ENCODE measurements around the gene SLC25A22. TPM values are rescaled to one million over a fixed set of nuclear protein-coding genes. Genes with fewer than 3 reads are reported as not detected.

SLC25A22 gene
- total RNA-seq, 2 donors from 2014 or later = 10.7 to 16.9 TPM

DNA sequence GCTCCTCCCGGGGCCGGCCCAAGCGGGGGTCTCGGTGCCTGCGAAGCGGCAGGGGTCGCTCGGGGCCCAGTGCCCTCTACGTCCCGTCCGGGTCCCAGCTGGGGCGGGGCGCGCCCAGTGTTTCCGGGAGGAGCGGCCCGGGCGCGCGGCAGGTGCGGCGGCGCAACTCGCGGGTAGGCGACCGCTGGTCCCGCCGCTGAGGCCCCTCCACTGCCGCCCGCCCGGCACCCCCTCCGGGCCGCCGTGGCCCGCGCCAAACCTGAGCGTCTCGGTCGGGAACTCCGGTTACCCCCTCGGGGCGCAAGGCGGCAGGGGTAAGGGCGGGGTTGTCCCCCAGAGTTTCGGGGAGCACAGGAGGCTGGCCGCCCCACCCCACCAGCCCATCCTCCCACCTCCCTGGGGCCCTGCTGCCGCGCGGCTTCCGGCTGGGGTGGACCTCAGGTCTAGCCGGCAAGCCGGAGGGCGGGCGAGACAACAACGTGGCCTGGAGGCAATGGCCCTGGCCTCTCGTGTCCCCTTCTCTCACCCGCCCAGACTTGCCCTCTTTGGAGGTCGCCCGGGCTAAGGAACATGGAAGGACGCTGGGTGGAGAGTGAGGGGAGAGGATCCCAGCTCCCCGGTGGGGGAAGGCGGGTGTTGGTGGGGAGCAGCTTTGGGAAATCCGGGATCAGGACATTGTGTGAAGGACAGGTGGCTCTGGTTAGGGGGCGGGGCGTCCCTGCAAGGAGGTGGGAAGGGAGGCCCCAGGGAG lies 29.2 kb upstream of the SLC25A22 start:
- DNase-seq (ENCODE audit: low spot score) = no peak
- TF ChIP-seq, protein P1, sequence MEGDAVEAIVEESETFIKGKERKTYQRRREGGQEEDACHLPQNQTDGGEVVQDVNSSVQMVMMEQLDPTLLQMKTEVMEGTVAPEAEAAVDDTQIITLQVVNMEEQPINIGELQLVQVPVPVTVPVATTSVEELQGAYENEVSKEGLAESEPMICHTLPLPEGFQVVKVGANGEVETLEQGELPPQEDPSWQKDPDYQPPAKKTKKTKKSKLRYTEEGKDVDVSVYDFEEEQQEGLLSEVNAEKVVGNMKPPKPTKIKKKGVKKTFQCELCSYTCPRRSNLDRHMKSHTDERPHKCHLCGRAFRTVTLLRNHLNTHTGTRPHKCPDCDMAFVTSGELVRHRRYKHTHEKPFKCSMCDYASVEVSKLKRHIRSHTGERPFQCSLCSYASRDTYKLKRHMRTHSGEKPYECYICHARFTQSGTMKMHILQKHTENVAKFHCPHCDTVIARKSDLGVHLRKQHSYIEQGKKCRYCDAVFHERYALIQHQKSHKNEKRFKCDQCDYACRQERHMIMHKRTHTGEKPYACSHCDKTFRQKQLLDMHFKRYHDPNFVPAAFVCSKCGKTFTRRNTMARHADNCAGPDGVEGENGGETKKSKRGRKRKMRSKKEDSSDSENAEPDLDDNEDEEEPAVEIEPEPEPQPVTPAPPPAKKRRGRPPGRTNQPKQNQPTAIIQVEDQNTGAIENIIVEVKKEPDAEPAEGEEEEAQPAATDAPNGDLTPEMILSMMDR (IDR thresholded peaks at IDR 0.05) = no peak
- peaks cover 6% of the 10 kb centered on the region for H3K27me3 ChIP-seq (replicated peaks; ENCODE audit: insufficient read depth)
- no peaks in the 10 kb centered on the region for H3K9me3 ChIP-seq
- no peak for ATAC-seq (ENCODE audit: insufficient number of reproducible peaks, low FRiP score, low read depth)
- peaks cover 35% of the 10 kb centered on the region for H3K36me3 ChIP-seq
- peak overlapping the region in 1 of 2 donors; percentile 39 for H3K27ac ChIP-seq
- H3K4me1 ChIP-seq (ENCODE audit: control insufficient read depth in 1 of 2, low read depth in 2 of 2) = peaks cover 40 to 58% of the 10 kb centered on the region in 2 donors
- peak overlapping the region; percentile 76 for H3K4me3 ChIP-seq

DNA sequence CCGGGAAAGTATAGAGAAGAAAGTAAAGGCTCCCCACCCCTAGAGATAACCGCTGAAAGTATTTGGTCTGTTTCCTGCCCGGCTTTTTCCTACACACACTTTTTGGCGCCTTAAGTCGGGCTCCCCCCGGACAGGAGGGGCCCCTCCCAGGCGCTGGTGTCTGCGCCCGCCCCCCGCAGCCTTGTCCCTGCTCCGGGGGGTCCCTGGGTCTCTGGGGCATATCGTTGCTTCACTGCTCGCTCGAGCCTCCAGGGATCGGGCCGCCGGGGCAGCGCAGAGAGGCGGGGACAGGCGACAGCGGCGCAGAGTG lies 28.7 kb upstream of the SLC25A22 start:
- Histone ChIP-seq H3K4me1 (ENCODE audit: control insufficient read depth in 1 of 2, low read depth in 2 of 2) (peaks cover 36 to 58% of the 10 kb centered on the region in 2 donors), H3K4me3 (peak overlapping the region; percentile 76), H3K9me3 (no peaks in the 10 kb centered on the region), H3K27me3 (replicated peaks; ENCODE audit: insufficient read depth) (peaks cover 6% of the 10 kb centered on the region), H3K27ac (peak overlapping the region in 1 of 2 donors; percentile 39), H3K36me3 (peaks cover 35% of the 10 kb centered on the region)
- ATAC-seq (ENCODE audit: insufficient number of reproducible peaks, low FRiP score, low read depth) (no peak), DNase-seq (ENCODE audit: low spot score) (no peak)
- TF ChIP-seq, protein P1 (IDR thresholded peaks at IDR 0.05) = no peak

DNA sequence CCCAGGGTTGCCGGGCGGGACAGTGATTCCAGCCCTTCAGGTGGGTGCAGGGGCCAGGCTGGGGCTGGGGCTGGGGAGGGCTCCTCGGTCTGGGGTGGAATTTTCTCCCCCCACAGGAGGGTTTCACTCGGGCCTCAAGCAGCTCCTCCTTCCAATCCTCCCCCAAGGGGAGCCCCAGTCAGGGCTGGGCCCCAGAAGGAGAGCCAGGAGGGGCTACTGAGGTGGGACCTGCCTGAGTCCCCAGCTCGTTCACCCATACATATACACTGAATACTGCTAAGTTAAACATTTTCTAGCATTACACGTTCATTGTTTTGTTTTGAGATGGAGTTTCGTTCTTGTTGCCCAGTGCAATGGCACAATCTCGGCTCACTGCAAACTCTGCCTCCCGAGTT lies 28.1 kb upstream of the SLC25A22 start:
- peaks cover 6% of the 10 kb centered on the region for H3K27me3 ChIP-seq (replicated peaks; ENCODE audit: insufficient read depth)
- ATAC-seq (ENCODE audit: insufficient number of reproducible peaks, low FRiP score, low read depth) (no peak), DNase-seq (ENCODE audit: low spot score) (no peak)
- H3K9me3 ChIP-seq = no peaks in the 10 kb centered on the region
- peaks cover 42 to 59% of the 10 kb centered on the region in 2 donors for H3K4me1 ChIP-seq (ENCODE audit: control insufficient read depth in 1 of 2, low read depth in 2 of 2)
- H3K4me3 ChIP-seq = no peak overlapping the region
- peaks cover 35% of the 10 kb centered on the region for H3K36me3 ChIP-seq
- H3K27ac ChIP-seq = no peak overlapping the region
- TF ChIP-seq, protein P1 (IDR thresholded peaks at IDR 0.05) = no peak

DNA sequence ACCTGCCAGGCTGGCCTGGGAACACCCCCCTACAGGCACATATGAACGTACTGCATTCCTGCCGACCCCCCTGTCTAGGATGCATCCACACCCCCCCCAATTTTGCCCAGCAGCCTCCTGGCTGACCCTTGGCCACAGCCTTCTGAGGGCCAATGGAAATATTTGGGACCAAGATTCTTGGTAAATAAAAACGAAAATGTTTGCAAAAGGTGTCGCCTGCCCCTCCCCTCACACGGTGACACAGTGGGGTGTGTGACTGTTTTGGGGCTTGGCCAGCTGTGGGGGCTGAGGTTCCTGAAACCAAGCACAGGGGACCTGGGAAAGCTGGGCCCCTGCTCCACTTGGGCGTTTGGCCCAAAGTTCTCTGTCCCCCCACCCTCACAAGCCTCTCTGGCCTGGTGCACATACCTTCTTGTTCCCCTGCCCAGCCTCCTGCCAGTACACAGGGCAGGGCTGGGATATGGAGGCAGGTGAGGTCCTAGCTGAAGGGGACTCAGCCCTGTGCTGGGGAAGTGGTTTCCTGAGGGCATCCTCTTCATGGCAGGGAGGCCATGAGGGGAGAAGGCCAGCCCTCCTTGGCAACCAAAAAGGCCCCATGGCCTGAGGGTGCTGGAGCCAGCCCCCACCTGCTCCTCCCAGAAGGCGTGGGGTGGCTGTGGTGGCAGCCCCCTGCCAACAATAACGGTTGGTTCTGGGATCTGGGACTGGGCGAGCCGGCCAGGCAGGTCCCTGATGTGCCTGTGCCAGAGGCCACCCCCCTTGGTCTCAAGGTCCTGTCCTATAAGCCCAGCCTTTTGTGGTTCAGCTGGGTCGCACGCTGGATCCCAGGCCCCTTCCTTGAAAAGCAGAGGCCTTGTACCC lies 27.5 kb upstream of the SLC25A22 start:
- Histone ChIP-seq H3K4me1 (ENCODE audit: control insufficient read depth in 1 of 2, low read depth in 2 of 2) (peaks cover 42 to 58% of the 10 kb centered on the region in 2 donors), H3K36me3 (peaks cover 35% of the 10 kb centered on the region), H3K27me3 (replicated peaks; ENCODE audit: insufficient read depth) (peaks cover 6% of the 10 kb centered on the region), H3K4me3 (no peak overlapping the region), H3K9me3 (no peaks in the 10 kb centered on the region), H3K27ac (no peak overlapping the region)
- ATAC-seq (ENCODE audit: insufficient number of reproducible peaks, low FRiP score, low read depth) (no peak), DNase-seq (ENCODE audit: low spot score) (no peak)
- TF ChIP-seq, protein P1 (IDR thresholded peaks at IDR 0.05) = no peak

DNA sequence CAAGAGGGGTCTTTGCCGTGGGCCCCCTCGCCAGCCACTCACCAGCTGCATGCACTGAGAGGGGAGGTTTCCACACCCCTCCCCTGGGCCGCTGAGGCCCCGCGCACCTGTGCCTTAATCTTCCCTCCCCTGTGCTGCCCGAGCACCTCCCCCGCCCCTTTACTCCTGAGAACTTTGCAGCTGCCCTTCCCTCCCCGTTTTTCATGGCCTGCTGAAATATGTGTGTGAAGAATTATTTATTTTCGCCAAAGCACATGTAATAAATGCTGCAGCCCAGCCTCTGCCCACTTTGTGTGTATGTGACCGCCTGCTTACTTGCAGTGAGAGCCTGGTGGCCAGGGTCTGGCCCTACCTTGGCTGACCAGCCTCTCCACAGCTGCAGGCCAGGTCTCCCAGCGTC lies 26.9 kb upstream of the SLC25A22 start:
- peaks cover 39 to 55% of the 10 kb centered on the region in 2 donors for H3K4me1 ChIP-seq (ENCODE audit: control insufficient read depth in 1 of 2, low read depth in 2 of 2)
- peaks cover 6% of the 10 kb centered on the region for H3K27me3 ChIP-seq (replicated peaks; ENCODE audit: insufficient read depth)
- peaks cover 35% of the 10 kb centered on the region for H3K36me3 ChIP-seq
- no peak overlapping the region for H3K4me3 ChIP-seq
- no peak for DNase-seq (ENCODE audit: low spot score)
- TF ChIP-seq, protein P1 (IDR thresholded peaks at IDR 0.05) = no peak
- ATAC-seq (ENCODE audit: insufficient number of reproducible peaks, low FRiP score, low read depth) = no peak
- no peaks in the 10 kb centered on the region for H3K9me3 ChIP-seq
- no peak overlapping the region for H3K27ac ChIP-seq

All from thoracic aorta (tissue), 2 donors.